Natural killer cell (primary cell): ENCODE results near the gene RFX3. TPM values are rescaled to one million over a fixed set of nuclear protein-coding genes. Genes with fewer than 3 reads are reported as not detected.

Source experiments
- ATAC-seq, 3 donors: fragments of 150-1000 bp in 2 of 3; fragments of 200-7000 bp in 1 of 3; cut with Tn5 transposase; 1 replicate in 1 of 3; 2 replicates in 2 of 3; pipeline ENCODE4 v1.10.0; 2021; ENCODE audit warnings: mild to moderate bottlenecking in 2 of 3, moderate library complexity in 2 of 3
- DNase-seq, 2 donors: peaks; one replicate each; pipeline versions ENCODE4 v3.0.0 to v3.0.0-alpha.2; 2013 to 2021; ENCODE audit warnings: mixed read lengths in 1 of 2
- H3K27ac ChIP-seq: one replicate; pipeline ENCODE4 v1.5.1; 2013; ENCODE audit warnings: mild to moderate bottlenecking, low read length
- H3K27me3 ChIP-seq: one replicate; pipeline ENCODE4 v1.6.1; 2013; ENCODE audit warnings: low read length; ENCODE audit not compliant: control insufficient read depth, insufficient read depth
- H3K36me3 ChIP-seq: one replicate; pipeline ENCODE4 v1.6.1; 2013; ENCODE audit warnings: low read length; ENCODE audit not compliant: control insufficient read depth, insufficient read depth
- H3K4me1 ChIP-seq: one replicate; pipeline ENCODE4 v1.6.1; 2013; ENCODE audit warnings: low read length; ENCODE audit not compliant: control insufficient read depth, insufficient read depth
- H3K4me3 ChIP-seq: one replicate; pipeline ENCODE4 v1.5.1; 2013; ENCODE audit warnings: low read length
- H3K9me3 ChIP-seq: one replicate; pipeline ENCODE4 v1.6.1; 2013; ENCODE audit warnings: low read length; ENCODE audit not compliant: control insufficient read depth, insufficient read depth
- H3K27ac Mint-ChIP-seq, 2 donors: one replicate each; pipeline ENCODE4 v1.8.0; 2022; ENCODE audit warnings: mild to moderate bottlenecking in 2 of 2, mixed read lengths in 2 of 2, moderate library complexity in 1 of 2
- H3K27me3 Mint-ChIP-seq, 2 donors: one replicate each; pipeline ENCODE4 v1.8.0; 2022; ENCODE audit warnings: low read depth in 2 of 2, mixed read lengths in 2 of 2
- H3K36me3 Mint-ChIP-seq: one replicate; pipeline ENCODE4 v1.8.0; 2022; ENCODE audit warnings: mixed read lengths
- H3K4me1 Mint-ChIP-seq, 2 donors: one replicate each; pipeline ENCODE4 v1.8.0; 2022; ENCODE audit warnings: mixed read lengths in 2 of 2
- H3K4me3 Mint-ChIP-seq: one replicate; pipeline ENCODE4 v1.8.0; 2022; ENCODE audit warnings: mild to moderate bottlenecking, moderate library complexity, mixed read lengths
- H3K9me3 Mint-ChIP-seq, 2 donors: one replicate each; pipeline ENCODE4 v1.8.0; 2022; ENCODE audit warnings: mixed read lengths in 2 of 2
- CTCF ChIP-seq: fragments of 200-600 bp; IDR thresholded peaks from one replicate; pipeline ENCODE4 v1.8.0; 2022; ENCODE audit warnings: antibody characterized with exemption
- WGBS: methylation state at CpG from one replicate; pipeline ENCODE4 v1.1.7; 2013; ENCODE audit warnings: missing lambda C conversion rate; ENCODE audit not compliant: insufficient coverage; 5-methylcytosine and 5-hydroxymethylcytosine counted together
- intact Hi-C: fragments of 100-400 bp; cut with micrococcal nuclease; formaldehyde crosslinking; loops from one replicate; pipeline ENCODE4 v1.14.2; 2022
- total RNA-seq, 4 donors: library from RNA; stranded (reverse); fragments of 120-200 nt in 1 of 4; gene quantifications; one replicate each; pipeline versions ENCODE4 v1.2.3 to v1.2.4, GENCODE V29; 2013 to 2022

RFX3 gene
- total RNA-seq, 3 donors from 2014 or later (not counting 1 experiment from before 2014, with no cell fraction given), result 24.0 to 30.6 (median 30.0) TPM

- Mint-ChIP-seq H3K9me3 (peaks cover 0 to 2% of the 10 kb centered on the region in 2 donors), H3K4me1 (no peaks in the 10 kb centered on the region), H3K27ac (no peak overlapping the region), H3K36me3 (no peaks in the 10 kb centered on the region), H3K4me3 (no peak overlapping the region), H3K27me3 (peaks cover 20 to 23% of the 10 kb centered on the region in 2 donors)
- H3K27ac ChIP-seq, result no peak overlapping the region
- no peaks in the 10 kb centered on the region for H3K4me1 ChIP-seq
- intact Hi-C loops, result no loop called here
- ATAC-seq (no peak), DNase-seq (no peak)
- H3K4me3 ChIP-seq, result no peak overlapping the region
- WGBS, result 67% methylated on average over 1 of the region's 4 CpGs
- no peak for TF ChIP-seq CTCF
- H3K36me3 ChIP-seq, result no peaks in the 10 kb centered on the region
- peaks cover 4% of the 10 kb centered on the region for H3K27me3 ChIP-seq
- no peaks in the 10 kb centered on the region for H3K9me3 ChIP-seq
These were observed 352.4 kb downstream of the RFX3 start for GRCh38 chr9:3173374-3173773.

GRCh38 chr9:3170819-3171218, 355.0 kb downstream of the RFX3 start:
- DNase-seq, result no peak

More at GRCh38 chr9:3170819-3171218, 355.0 kb downstream of the RFX3 start:
- H3K27me3 ChIP-seq, result peaks cover 4% of the 10 kb centered on the region
- no peaks in the 10 kb centered on the region for H3K36me3 ChIP-seq
- H3K27me3 Mint-ChIP-seq, result peaks cover 14 to 33% of the 10 kb centered on the region in 2 donors
- intact Hi-C loops, result no loop called here
- H3K27ac Mint-ChIP-seq, result no peak overlapping the region
- H3K4me3 ChIP-seq, result no peak overlapping the region
- no peaks in the 10 kb centered on the region for H3K36me3 Mint-ChIP-seq
- no peak for ATAC-seq
- peaks cover 0 to 2% of the 10 kb centered on the region in 2 donors for H3K9me3 Mint-ChIP-seq
- no peaks in the 10 kb centered on the region for H3K4me1 Mint-ChIP-seq
- H3K4me1 ChIP-seq, result no peaks in the 10 kb centered on the region
- TF ChIP-seq CTCF, result no peak
- H3K27ac ChIP-seq, result no peak overlapping the region
- H3K9me3 ChIP-seq, result no peaks in the 10 kb centered on the region
- H3K4me3 Mint-ChIP-seq, result no peak overlapping the region
